Neuronal stem cell (in vitro differentiated cells): ENCODE results near the gene CACHD1.

Source experiments
- DNase-seq: peaks from one replicate; pipeline ENCODE4 v3.0.0-alpha.2; 2013; ENCODE audit warnings: low spot score
- H2AFZ ChIP-seq: one replicate; pipeline ENCODE4 v1.6.1; 2013; ENCODE audit warnings: mild to moderate bottlenecking, low read length, inconsistent platforms
- H2AK5ac ChIP-seq: 2 replicates; pipeline ENCODE4 v1.6.1; 2013; ENCODE audit warnings: low read depth, mild to moderate bottlenecking, inconsistent platforms, low read length, moderate library complexity, mixed read lengths
- H2BK120ac ChIP-seq: 2 replicates; pipeline ENCODE4 v1.6.1; 2013; ENCODE audit warnings: low read depth, mild to moderate bottlenecking, inconsistent platforms, low read length, moderate library complexity, mixed read lengths
- H2BK12ac ChIP-seq: one replicate; pipeline ENCODE4 v1.6.1; 2013; ENCODE audit warnings: low read length, inconsistent platforms
- H2BK15ac ChIP-seq: 2 replicates; pipeline ENCODE4 v1.6.1; 2013; ENCODE audit warnings: mild to moderate bottlenecking, low read length, inconsistent platforms, mixed read lengths
- H2BK5ac ChIP-seq: one replicate; pipeline ENCODE4 v1.6.1; 2013; ENCODE audit warnings: inconsistent platforms, mild to moderate bottlenecking, low read length, moderate library complexity
- H3K14ac ChIP-seq: one replicate; pipeline ENCODE4 v1.6.1; 2013; ENCODE audit warnings: low read length, inconsistent platforms
- H3K18ac ChIP-seq: 2 replicates; pipeline ENCODE4 v1.6.1; 2013; ENCODE audit warnings: low read length, inconsistent platforms
- H3K23ac ChIP-seq: 2 replicates; pipeline ENCODE4 v1.6.1; 2013; ENCODE audit warnings: low read depth, mild to moderate bottlenecking, mixed read lengths, low read length, inconsistent platforms; ENCODE audit not compliant: poor library complexity
- H3K27ac ChIP-seq: replicated peaks from 3 replicates; pipeline ENCODE4 v1.5.1; 2013; ENCODE audit warnings: low read length, inconsistent platforms
- H3K27me3 ChIP-seq, 3 experiments: 2 replicates each; pipeline ENCODE4 v1.6.1; 2013; ENCODE audit warnings: low read length in 3 of 3, mild to moderate bottlenecking in 2 of 3, inconsistent platforms in 1 of 3, low read depth in 1 of 3, mixed read lengths in 1 of 3, moderate library complexity in 1 of 3; ENCODE audit not compliant: control insufficient read depth in 3 of 3, insufficient read depth in 3 of 3
- H3K36me3 ChIP-seq, 2 donors: replicated peaks in 1 of 2; 2 replicates each; pipeline ENCODE4 v1.6.1; 2013; ENCODE audit warnings: low read length in 2 of 2; ENCODE audit not compliant: control insufficient read depth in 2 of 2, insufficient read depth in 2 of 2
- H3K4ac ChIP-seq: 2 replicates; pipeline ENCODE4 v1.6.1; 2013; ENCODE audit warnings: inconsistent platforms, mild to moderate bottlenecking, low read length, moderate library complexity
- H3K4me1 ChIP-seq, 2 donors: 1 replicate in 1 of 2; 2 replicates in 1 of 2; pipeline ENCODE4 v1.6.1; 2013; ENCODE audit warnings: low read length in 2 of 2, low read depth in 1 of 2; ENCODE audit not compliant: control insufficient read depth in 2 of 2, insufficient read depth in 1 of 2
- H3K4me2 ChIP-seq: one replicate; pipeline ENCODE4 v1.6.1; 2013; ENCODE audit warnings: mild to moderate bottlenecking, low read length, inconsistent platforms; ENCODE audit not compliant: insufficient read depth, poor library complexity, severe bottlenecking
- H3K4me3 ChIP-seq, 2 donors: 2 replicates each; pipeline ENCODE4 v1.5.1; 2013; ENCODE audit warnings: low read length in 2 of 2, mild to moderate bottlenecking in 2 of 2, inconsistent platforms in 1 of 2, moderate library complexity in 1 of 2
- H3K79me1 ChIP-seq: one replicate; pipeline ENCODE4 v1.6.1; 2013; ENCODE audit warnings: low read depth, mild to moderate bottlenecking, inconsistent platforms, low read length, moderate library complexity
- H3K9ac ChIP-seq: one replicate; pipeline ENCODE4 v1.6.1; 2013; ENCODE audit warnings: mild to moderate bottlenecking, low read depth, low read length, inconsistent platforms; ENCODE audit not compliant: poor library complexity
- H3K9me3 ChIP-seq, 2 donors: replicated peaks in 1 of 2; 2 replicates each; pipeline versions ENCODE3 to v1.6.1; 2013; ENCODE audit warnings: low read length in 2 of 2, mild to moderate bottlenecking in 2 of 2, inconsistent platforms in 1 of 2, low read depth in 1 of 2, mixed read lengths in 1 of 2, moderate library complexity in 1 of 2; ENCODE audit not compliant: control insufficient read depth in 2 of 2, insufficient read depth in 1 of 2
- H4K8ac ChIP-seq: one replicate; pipeline ENCODE4 v1.6.1; 2013; ENCODE audit warnings: low read depth, mild to moderate bottlenecking, inconsistent platforms, low read length, moderate library complexity
- H4K91ac ChIP-seq: one replicate; pipeline ENCODE4 v1.6.1; 2013; ENCODE audit warnings: low read length, low read depth, mild to moderate bottlenecking, inconsistent platforms; ENCODE audit not compliant: poor library complexity
- WGBS, 2 donors: extraction: QIAGEN DNeasy Blood & Tissue Kit; methylation state at CpG; one replicate each; pipeline ENCODE4 v1.1.7; 2013; ENCODE audit warnings: missing lambda C conversion rate in 2 of 2, mixed read lengths in 1 of 2; ENCODE audit not compliant: insufficient read length in 2 of 2, insufficient replicate concordance in 1 of 2; ENCODE audit errors: extremely low coverage in 2 of 2; 5-methylcytosine and 5-hydroxymethylcytosine counted together

Gene CACHD1

GRCh38 chr1:64499966-64500365 lies 30.0 kb downstream of the CACHD1 start:
- Histone ChIP-seq H3K18ac (no peak overlapping the region), H3K9me3 (no peaks in the 10 kb centered on the region), H3K4ac (no peak overlapping the region), H3K27ac (no peak overlapping the region), H4K8ac (no peak overlapping the region), H4K91ac (no peak overlapping the region), H2AK5ac (no peak overlapping the region), H2BK15ac (no peak overlapping the region), H2BK120ac (no peak overlapping the region), H2BK12ac (no peak overlapping the region), H3K79me1 (no peaks in the 10 kb centered on the region), H3K36me3 (peaks cover 0 to 15% of the 10 kb centered on the region in 2 donors), H3K4me2 (no peak overlapping the region), H3K23ac (no peak overlapping the region), H3K27me3 (no peaks in the 10 kb centered on the region), H2BK5ac (no peak overlapping the region), H3K9ac (no peak overlapping the region), H2AFZ (no peak overlapping the region), H3K4me1 (peaks cover 15 to 29% of the 10 kb centered on the region in 2 donors), H3K4me3 (no peak overlapping the region), H3K14ac (no peak overlapping the region)
- no CpG with 5 or more reads among the region's 1 CpG for WGBS, 2 donors
- DNase-seq: no peak

- Histone ChIP-seq H4K91ac (no peak overlapping the region), H3K23ac (no peak overlapping the region), H3K14ac (no peak overlapping the region), H3K9ac (no peak overlapping the region), H3K27me3 (no peaks in the 10 kb centered on the region), H3K79me1 (no peaks in the 10 kb centered on the region), H2BK15ac (no peak overlapping the region), H2BK5ac (no peak overlapping the region), H3K4me3 (no peak overlapping the region), H2BK12ac (no peak overlapping the region), H2AK5ac (no peak overlapping the region), H3K36me3 (peaks cover 0 to 26% of the 10 kb centered on the region in 2 donors), H3K4me1 (peaks cover 20 to 21% of the 10 kb centered on the region in 2 donors), H2BK120ac (no peak overlapping the region), H3K4ac (no peak overlapping the region), H2AFZ (no peak overlapping the region), H3K27ac (no peak overlapping the region), H3K18ac (no peak overlapping the region), H3K4me2 (no peak overlapping the region), H3K9me3 (no peaks in the 10 kb centered on the region), H4K8ac (no peak overlapping the region)
- no peak for DNase-seq
- WGBS, 2 donors: no CpG with 5 or more reads among the region's 1 CpG
These were observed 32.2 kb downstream of the CACHD1 start for GRCh38 chr1:64502083-64502482.

- Histone ChIP-seq H2AFZ (no peak overlapping the region), H4K91ac (no peak overlapping the region), H3K36me3 (peaks cover 0 to 26% of the 10 kb centered on the region in 2 donors), H2BK12ac (no peak overlapping the region), H3K27ac (no peak overlapping the region), H3K4me1 (peaks cover 19 to 20% of the 10 kb centered on the region in 2 donors), H3K4ac (no peak overlapping the region), H2BK5ac (no peak overlapping the region), H3K23ac (no peak overlapping the region), H3K4me3 (no peak overlapping the region), H3K4me2 (no peak overlapping the region), H3K27me3 (no peaks in the 10 kb centered on the region), H2AK5ac (no peak overlapping the region), H3K18ac (no peak overlapping the region), H2BK15ac (no peak overlapping the region), H4K8ac (no peak overlapping the region), H2BK120ac (no peak overlapping the region), H3K79me1 (no peaks in the 10 kb centered on the region), H3K9me3 (no peaks in the 10 kb centered on the region), H3K9ac (no peak overlapping the region), H3K14ac (no peak overlapping the region)
- no peak for DNase-seq
- WGBS, 2 donors: no CpG with 5 or more reads among the region's 2 CpGs
These were observed 33.0 kb downstream of the CACHD1 start for GRCh38 chr1:64502931-64503330.

- peaks cover 32 to 33% of the 10 kb centered on the region in 2 donors for H3K4me1 ChIP-seq
- no peak overlapping the region for H3K4ac ChIP-seq
- no peak overlapping the region for H3K23ac ChIP-seq
- peak overlapping the region; percentile 96 for H3K18ac ChIP-seq
- peak overlapping the region; percentile 55 for H3K4me2 ChIP-seq
- H3K27ac ChIP-seq: peak overlapping the region; percentile 71
- H3K36me3 ChIP-seq: peaks cover 0 to 18% of the 10 kb centered on the region in 2 donors
- peak; percentile 65 for DNase-seq
- H2BK12ac ChIP-seq: no peak overlapping the region
- H2BK15ac ChIP-seq: no peak overlapping the region
- peak overlapping the region in 1 of 2 donors; percentile 31 for H3K4me3 ChIP-seq
- H2BK5ac ChIP-seq: no peak overlapping the region
- H3K9me3 ChIP-seq: no peaks in the 10 kb centered on the region
- no peak overlapping the region for H3K14ac ChIP-seq
- no peak overlapping the region for H4K8ac ChIP-seq
- H2BK120ac ChIP-seq: peak overlapping the region; percentile 11
- no peak overlapping the region for H4K91ac ChIP-seq
- no CpG with 5 or more reads among the region's 51 CpGs for WGBS, 2 donors
- H3K79me1 ChIP-seq: no peaks in the 10 kb centered on the region
- no peak overlapping the region for H2AK5ac ChIP-seq
- no peak overlapping the region for H2AFZ ChIP-seq
- no peaks in the 10 kb centered on the region for H3K27me3 ChIP-seq
- H3K9ac ChIP-seq: no peak overlapping the region
These were observed 35.5 kb downstream of the CACHD1 start for GRCh38 chr1:64505232-64505943.
